GM21529 (cell line): ENCODE data around the gene OR2F1.

ENCODE experiments used
- ATAC-seq: cut with Tn5 transposase; IDR thresholded peaks from one replicate; pipeline ENCODE4 v1.9.1; 2021; ENCODE audit not compliant: unreplicated experiment

Gene OR2F1

DNA sequence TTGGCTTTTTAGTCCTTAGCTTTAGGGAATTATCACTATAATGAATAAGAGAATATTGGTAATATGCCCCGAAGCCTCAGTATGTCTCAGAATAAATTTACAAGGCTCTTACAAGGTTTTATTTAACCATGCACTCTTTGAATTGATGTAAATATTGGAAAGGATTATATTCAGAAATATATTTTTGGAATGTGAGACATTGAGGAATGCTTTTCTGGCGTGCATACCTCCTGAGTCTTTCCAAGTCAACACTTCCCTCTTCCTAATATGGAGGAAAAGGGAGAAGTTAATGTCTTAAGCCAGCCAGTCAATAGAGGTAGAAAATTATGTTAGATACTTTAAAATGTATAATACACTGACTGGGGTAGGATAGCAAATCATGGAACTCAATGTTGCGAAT is 1.2 kb upstream of the OR2F1 start:
- no peak for ATAC-seq

DNA sequence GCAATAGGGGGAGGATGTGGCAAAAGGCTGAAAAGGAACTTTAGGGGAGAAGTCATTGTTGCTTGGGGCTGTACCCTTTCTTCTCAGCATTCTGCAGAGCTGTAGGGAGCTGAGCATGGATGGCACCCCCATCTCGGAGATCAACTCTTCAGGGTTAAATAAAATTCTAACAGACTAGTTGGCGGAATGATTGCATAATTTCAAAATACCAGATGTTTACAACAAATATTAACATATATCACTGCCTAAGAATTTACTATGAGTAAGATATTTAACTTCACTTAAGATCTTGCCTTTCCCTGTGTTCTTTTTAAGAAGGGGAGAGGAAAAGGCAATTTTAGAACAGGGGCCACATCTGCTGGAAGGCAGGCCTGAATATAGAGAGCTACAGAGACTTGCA is 509 bp upstream of the OR2F1 start:
- no peak for ATAC-seq

DNA sequence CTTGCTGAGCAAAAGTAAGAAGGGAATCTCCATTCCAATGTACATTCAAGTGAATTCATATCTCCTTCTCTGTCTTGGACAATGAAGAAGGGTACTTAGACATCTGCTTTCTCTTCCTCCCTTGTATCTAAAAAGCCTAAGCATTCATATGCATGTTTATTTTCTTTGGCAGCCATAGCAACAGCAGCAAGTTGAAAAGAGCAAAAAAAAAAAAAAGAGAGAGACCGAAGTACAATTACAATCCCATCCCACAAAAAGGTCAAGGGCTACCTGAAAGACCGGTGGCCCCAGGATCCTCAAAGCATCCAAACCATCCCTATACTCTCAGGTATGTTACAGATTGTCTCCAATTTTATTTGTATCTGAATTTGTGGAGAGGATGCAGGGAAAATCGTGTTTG is 4.1 kb downstream of the OR2F1 start:
- no peak for ATAC-seq

DNA sequence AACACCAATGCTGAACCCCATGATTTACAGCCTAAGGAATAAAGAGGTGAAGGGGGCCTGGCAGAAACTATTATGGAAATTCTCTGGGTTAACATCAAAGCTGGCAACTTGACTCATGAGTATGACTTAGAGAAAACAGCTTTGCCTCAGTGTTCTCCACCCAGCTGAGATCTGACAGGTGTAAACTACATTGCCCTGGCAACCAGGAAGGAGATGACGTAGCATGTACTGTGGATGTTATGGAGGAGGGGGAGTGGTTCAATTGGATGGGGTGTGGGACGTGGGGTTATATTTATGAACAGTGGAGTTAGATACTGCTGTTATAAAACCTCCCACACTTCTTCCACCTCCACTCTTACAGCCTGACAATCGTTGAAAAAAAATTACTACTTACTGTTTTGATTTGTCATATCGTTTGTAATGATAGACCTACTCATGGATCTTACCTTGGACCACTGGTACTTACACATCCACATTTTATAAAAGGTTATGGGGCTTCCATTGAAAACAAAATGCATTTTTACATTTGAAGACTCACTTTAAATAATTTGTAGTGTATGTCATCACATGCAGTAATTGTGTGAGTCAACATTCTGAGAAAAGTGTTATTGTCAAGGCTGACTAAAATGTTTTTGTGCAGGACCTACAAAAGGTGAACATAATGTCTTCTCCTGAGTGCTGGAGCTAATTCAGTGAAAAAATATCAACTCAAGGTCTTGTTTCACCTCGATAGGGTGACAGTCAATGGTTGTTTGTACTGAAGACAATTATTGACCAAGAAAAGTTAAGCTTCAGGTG is 6.4 kb downstream of the OR2F1 start:
- ATAC-seq = no peak

DNA sequence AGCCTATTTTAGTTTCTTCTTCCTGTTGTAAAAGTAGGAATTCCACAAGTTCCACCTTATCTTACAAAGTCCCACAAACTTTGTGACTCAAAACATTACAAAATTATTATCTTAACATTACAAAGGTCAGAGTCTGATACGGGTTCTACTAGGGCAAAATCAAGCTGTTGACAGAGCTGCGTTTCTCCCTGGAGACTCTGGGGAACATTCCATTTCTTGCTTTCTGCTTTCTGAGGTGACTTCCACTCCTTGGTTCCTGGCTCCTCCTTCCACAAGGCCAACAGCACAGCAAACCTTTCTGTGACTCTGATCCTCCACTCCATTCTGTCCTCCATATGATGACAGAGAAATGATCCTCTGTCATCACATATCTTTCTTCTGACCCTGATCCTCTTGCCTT is 10.6 kb downstream of the OR2F1 start:
- ATAC-seq = no peak

DNA sequence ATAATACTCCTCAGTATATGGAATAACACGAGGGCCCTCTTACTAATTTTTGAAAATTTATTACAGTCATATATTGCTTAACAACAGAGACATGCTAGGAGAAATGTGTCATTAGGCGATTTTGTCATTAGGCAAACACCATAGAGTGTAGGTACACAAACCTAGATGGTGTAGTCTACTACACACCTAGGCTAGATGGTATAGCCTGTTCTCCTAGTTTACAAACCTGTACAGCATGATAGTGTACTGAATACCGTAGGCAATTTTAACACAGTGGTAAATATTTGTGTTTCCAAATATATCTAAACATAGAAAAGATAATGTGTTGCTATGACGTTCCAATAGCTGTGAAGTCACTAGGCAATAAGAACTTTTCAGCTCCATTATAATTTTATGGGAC is 12.8 kb downstream of the OR2F1 start:
- ATAC-seq = no peak

DNA sequence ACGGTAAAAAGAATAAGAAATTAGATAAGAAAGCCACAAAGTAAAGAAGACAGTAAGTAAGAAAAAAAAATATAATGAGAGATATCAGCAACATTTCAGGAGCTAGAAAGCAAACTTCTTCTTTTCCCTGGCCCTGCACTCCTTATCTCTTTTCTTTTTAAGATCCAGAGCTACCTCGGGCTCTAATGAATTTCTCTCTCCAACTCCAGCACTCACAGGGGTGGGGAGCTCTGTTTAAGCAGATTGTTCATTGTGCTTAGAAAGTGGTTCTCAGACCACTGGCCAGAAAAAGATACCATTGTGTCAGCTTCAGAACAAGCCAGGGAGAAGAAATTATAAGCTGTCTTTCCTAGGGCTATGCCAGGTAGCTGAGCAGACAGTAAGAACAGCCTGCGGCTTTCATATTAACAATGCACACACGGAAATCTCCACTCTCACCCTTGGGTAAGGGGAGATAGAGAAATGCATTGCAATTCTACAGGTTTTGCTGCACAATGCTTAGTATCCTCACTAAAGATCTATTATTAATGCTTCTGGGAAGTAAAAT is 19.3 kb downstream of the OR2F1 start:
- ATAC-seq = no peak

DNA sequence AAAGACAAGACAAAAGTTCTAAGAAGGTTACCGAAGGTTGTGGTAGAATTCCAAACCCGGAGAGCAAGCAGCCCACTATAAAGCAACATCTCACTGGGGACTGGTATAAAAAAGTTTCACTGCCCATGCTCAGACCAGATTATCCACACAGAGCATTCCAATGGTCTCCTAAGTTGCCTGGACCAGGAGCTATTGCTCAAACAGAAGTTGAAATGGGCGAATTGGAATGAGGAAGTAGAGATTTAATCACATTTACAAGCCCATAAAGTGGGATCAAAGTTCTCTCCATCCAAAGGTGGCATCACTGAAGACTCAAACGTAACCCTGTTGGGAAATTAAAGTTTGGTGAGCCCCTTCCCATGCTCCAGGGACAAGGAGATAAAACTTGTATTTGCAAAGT is 19.8 kb downstream of the OR2F1 start:
- ATAC-seq = no peak

DNA sequence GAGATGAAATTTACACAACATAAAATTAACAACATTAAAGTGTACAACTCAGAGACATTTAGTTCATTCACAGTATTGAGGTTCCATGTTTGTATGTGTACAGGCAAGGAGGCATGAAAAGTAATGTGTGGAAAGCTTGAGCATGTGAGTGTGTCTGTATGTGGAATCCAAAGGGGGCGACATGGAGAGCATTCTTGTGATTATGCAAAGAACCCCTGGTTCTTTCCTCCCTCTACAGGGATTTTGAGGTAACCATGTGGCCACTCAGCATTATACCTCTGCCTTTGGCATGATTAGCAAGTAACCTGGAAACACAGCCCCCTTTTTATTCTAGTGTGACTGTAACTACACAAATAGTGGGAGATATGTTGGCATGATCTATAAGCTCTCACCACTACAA is 21.0 kb downstream of the OR2F1 start:
- no peak for ATAC-seq

DNA sequence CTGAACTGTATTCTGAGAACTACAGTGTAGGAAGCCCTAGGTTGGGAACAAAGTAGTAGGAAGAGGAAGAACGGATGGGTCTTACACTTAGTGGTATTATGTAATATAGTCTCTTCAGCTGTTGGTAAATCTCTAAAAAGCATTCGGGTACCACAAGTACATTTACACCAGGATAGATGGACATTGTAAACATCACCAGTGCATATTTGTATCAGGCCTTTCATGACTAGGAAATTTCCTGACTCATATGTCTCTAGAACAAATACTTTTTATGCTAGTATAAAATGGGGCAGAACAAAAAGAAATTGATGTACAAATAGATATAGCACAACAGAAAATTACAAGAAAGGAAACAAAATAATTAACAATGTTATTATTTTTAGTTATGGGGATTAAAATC is 23.9 kb downstream of the OR2F1 start:
- no peak for ATAC-seq

DNA sequence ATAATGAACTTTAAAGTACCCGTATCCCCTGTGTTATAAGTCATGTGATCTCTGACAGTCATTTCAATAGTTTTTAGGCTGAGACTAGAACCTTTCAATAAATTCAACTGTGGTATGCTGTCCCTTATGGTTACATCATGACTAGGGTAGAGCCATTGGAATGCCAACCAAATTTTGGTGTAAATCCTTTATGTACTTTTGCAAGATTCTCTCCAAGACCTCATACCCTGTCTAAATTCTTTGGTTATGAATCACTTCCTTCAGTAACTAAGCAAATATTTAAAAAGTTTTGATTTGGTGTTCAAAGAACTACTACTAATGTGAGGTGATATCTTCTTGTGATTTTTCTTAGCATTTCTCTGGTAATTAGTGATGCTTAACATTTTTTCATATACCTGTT is 24.7 kb downstream of the OR2F1 start:
- ATAC-seq = no peak

DNA sequence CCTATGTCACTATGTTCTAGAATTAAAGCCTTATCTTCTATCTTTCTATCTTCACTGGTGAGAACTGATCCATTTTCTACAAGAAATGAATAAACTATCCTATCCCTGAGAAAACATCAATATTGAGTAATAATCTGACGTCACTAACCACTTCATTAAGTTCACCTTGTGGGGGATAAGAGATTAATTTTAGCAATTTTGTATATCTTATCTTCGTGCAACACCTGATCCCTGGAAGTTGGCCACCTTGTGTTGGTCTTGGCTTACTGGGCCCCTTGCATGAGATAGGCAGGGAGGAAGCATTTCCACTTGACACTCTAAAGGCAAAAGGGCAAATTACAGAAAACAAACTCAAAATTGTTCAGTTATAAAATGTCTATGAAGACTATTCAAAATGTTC is 25.4 kb downstream of the OR2F1 start:
- ATAC-seq = no peak

DNA sequence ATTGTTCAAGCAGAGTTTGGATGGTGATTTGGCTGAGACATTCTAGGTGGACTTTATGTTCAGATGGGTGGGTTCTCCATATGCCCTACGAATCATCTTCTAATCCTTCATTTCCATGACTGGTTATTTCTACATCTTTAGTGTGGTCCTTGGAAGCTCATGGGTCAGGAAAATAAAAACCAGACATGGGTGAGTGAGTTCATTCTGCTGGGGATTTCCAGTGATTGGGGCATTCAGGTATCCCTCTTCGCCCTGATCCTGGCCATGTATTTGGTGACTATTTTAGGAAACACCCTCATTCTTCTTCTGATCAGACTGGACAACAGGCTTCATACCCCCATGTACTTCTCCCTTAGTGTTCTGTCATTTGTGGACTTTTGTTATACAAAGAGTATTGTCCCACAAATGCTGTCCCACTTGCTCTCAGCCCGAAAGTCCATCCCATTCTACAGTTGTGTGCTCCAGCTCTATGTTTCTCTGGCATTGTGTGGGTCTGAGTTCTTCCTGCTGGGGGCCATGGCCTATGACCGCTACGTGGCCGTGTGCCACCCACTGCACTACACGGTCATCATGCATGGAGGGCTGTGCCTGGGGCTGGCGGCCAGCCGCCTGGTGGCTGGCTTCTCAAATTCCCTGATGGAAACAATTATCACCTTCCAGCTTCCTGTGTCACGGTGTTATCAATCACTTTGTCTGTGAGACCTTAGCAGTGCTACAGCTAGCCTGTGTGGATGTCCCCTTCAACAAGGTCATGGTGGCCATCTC is 26.3 kb downstream of the OR2F1 start:
- no peak for ATAC-seq

DNA sequence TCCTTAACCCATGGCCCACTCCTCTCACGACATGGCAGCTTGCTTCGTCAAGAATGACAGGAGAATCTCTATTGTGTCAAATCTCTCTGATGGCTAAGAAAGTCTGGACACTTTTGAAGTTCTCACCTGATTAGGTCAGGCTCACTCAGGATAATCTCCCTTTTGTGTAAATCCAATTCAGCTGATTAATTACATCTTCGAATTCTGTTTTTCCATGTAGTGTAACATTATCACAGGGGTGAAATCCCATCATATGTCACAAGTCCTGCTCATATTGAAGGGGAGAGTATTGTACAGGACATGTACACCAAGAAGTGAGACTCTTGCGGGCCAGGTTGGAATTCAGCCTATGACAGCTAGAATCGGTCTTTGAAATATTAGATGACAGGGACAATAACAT is 29.3 kb downstream of the OR2F1 start:
- ATAC-seq = no peak

DNA sequence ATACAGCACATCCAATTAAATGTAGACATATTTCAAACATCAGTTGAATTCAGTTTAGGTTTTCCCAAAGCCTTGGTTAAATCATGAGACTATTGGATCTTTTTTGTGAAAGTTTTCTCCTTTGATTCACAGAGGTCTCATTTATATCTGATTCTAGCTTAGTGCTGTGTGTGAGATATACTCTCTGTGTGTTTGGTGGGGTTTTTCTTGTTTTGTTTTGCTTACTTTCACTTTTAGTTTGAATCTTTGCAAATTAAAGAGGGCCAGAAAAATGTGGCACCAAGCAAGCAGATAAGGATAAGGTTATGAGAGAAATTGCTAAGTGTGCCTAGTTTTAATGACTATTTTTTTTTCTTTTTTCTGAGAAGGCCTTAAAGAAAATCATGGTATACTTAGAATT is 32.9 kb downstream of the OR2F1 start:
- ATAC-seq = peak; percentile 65

DNA sequence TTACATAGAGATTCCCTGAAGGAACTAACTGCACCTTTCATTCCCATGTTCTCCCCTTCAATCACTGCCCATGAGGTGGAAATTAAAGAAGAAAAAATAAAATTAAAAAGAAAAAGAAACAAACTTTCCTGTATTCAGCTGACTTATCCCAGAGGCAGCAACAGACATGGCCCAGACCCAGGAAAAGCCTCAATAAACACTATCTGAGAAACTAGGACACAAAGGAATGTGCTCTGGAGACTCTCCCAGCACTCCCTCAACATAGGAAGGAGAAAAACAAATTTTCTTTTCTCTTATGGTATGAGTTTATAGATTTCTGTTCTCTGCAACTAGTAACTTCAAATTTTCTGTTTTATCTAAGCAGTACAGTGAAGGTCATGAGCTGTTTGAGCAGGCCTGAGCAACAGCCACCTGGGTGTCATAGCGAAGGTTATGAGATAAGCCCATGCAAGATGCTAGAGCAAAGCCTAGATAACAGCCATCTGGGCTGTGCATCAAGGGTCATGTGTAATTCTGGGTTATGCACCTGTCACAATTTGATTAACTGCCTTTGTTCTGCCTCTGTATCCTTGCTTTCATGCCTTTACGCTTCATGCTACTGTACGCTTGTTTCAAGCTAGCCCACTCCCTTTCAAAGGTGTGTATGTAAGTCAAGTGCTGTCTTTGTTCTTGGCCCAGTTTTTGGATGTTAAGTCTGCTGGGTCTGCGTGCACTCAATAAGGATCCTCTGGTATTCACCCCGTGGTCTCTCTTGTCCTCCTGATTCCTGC is 34.5 kb downstream of the OR2F1 start:
- ATAC-seq = no peak

DNA sequence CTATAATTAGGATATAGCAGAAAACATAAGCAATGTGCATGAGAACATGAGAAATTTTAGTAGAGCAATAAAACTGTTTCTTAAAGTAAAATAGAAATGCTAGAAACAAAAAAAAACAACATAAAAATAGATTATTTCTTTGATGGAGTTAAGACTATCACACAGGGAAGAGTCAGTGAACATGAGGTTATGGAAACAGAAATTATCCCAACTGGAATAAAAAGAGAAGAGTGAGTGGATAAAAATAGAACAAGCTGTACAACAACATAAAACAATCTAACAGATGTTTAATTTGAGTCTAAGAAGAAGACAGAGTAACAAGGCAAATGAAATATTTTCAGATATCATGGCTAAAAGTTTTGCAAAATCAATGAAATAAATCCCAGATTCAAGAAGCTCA is 38.0 kb downstream of the OR2F1 start:
- ATAC-seq = no peak

DNA sequence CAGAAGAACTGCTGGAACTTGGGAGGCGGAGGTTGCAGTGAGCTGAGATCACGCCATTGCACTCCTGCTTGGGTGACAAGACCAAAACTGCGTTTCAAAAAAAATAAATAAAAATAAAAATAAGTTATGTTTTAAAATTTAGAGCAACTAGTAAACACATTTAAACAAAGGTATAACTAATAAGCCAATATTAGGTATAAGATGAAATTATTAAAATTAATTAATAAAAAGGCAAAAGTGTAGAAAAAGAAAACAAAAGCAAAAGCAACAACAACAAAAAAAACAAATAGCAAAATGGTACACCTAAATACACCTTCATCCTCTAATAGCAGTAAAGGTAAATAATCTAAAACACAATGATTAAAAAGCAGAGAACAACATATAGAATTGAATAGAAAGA is 39.3 kb downstream of the OR2F1 start:
- ATAC-seq = no peak

DNA sequence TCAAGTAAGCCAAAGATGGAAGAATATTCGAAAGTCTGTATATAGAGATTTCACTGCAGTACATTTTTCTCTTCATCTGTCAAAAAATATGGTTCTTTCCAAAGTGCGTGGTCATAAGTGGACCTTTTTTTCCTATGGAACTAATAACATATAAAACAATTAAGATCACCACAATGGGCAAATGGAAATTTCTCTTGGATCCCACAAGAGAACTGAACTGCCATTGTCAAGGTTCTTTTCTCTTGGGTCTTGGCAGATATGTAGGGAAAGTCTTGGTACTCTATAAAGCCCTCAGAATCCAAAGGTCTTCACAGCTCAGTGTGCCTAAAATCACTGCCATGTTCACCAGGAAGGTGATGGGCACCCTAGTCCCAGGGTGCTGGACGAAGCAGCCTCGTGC is 45.4 kb downstream of the OR2F1 start, which contains the start of gene OR6B1:
TSS of gene OR6B1 (plus strand) at position 301 of the 400 bp plus-strand sequence. CDS start 3,677 bp downstream, outside the sequence.
- no peak for ATAC-seq

DNA sequence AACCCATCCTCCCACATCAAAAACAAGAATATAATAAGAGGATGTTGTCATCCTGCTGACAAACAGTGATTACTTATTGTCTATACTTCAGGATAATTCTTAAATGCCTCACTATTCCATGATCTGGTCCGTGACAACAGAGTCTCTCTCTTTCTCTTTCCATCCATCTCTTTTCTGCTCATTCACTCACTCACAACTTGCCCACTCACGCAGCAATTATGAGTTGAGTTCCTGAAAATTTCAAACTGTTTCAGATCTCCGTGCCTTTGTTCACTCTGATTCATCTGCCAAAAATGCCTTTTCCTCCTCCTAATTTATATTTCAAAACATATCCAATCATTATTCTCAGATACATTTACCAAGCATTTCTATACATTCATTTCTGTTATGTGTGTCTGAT is 46.9 kb downstream of the OR2F1 start:
- ATAC-seq = no peak

DNA sequence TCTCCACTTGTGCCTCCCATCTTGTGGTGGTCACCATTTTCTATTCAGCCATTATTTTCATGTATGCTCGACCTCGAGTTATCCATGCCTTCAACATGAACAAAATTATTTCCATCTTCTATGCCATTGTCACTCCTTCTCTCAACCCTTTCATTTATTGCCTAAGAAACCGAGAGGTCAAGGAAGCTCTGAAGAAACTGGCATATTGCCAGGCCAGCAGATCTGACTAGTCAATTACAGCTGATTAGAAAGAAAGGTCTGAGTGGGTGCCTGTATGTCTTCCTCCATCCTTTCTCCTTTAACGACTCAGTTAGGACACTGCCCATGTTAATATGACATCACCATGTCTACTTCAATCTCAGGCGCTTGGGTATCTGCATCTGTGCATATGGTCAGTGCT is 50.1 kb downstream of the OR2F1 start:
- ATAC-seq = no peak
